ENCODE measurements around the gene LHFPL6. TPM values are rescaled to one million over a fixed set of nuclear protein-coding genes. Genes with fewer than 3 reads are reported as not detected.

Gene LHFPL6
- total RNA-seq, 4 donors from 2014 or later: 1.8 to 14.2 (median 9.0) TPM

- H3K27ac ChIP-seq: no peak overlapping the region
- no peak overlapping the region for H3K4me3 ChIP-seq
- no peak for TF ChIP-seq POLR2A (IDR thresholded peaks at IDR 0.05)
- TF ChIP-seq, protein P1, sequence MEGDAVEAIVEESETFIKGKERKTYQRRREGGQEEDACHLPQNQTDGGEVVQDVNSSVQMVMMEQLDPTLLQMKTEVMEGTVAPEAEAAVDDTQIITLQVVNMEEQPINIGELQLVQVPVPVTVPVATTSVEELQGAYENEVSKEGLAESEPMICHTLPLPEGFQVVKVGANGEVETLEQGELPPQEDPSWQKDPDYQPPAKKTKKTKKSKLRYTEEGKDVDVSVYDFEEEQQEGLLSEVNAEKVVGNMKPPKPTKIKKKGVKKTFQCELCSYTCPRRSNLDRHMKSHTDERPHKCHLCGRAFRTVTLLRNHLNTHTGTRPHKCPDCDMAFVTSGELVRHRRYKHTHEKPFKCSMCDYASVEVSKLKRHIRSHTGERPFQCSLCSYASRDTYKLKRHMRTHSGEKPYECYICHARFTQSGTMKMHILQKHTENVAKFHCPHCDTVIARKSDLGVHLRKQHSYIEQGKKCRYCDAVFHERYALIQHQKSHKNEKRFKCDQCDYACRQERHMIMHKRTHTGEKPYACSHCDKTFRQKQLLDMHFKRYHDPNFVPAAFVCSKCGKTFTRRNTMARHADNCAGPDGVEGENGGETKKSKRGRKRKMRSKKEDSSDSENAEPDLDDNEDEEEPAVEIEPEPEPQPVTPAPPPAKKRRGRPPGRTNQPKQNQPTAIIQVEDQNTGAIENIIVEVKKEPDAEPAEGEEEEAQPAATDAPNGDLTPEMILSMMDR (IDR thresholded peaks at IDR 0.05): no peak
- no peaks in the 10 kb centered on the region for H3K27me3 ChIP-seq
- no peaks in the 10 kb centered on the region for H3K9me3 ChIP-seq
- DNase-seq: no peak
- H3K36me3 ChIP-seq: no peaks in the 10 kb centered on the region
- no peaks in the 10 kb centered on the region for H3K4me1 ChIP-seq
These were observed 192.7 kb downstream of the LHFPL6 start for GRCh38 chr13:39410096-39410901.

DNA sequence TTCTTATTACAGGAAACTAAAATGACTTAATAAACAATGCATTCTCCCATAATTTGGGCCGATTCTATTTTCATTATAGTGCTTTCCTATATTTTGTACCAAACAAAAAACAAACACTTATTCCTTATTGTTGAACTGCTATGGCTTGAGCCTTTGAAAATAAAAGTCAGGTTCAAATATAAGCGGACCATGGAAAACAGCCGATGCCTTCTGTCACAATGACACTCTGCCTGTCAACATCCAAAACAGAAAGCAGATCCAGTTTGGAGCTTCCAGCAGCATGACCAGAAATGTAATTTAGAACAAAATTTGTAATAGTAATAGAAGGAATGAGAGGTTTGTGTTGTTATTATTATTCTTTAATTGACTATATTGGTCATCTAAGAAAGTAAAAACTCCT is 194.5 kb downstream of the LHFPL6 start:
- no peak for DNase-seq
- no peaks in the 10 kb centered on the region for H3K9me3 ChIP-seq

DNA sequence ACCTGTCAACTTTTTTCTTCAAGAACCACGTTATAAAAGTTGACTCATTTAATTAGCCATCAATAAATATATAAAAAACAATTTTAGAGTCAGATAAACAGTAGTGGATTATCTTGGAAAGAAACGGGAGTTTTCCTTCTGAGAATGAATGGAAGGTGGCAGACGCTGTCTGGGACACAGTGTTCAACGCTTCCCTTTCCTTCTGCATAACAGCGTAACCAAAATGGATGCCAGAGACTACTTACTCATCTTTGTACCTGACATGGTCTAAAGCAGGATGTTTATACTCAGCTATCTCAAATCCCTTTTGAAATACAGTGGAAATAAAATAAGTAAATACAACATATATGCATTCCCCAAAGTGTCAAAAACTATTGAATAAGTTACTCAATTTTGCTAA is 195.2 kb downstream of the LHFPL6 start:
- Histone ChIP-seq H3K9me3 (no peaks in the 10 kb centered on the region), H3K27me3 (no peaks in the 10 kb centered on the region), H3K36me3 (no peaks in the 10 kb centered on the region), H3K4me3 (no peak overlapping the region), H3K4me1 (no peaks in the 10 kb centered on the region), H3K27ac (no peak overlapping the region)
- no peak for TF ChIP-seq POLR2A (IDR thresholded peaks at IDR 0.05)
- TF ChIP-seq, protein P1 (IDR thresholded peaks at IDR 0.05): no peak
- no peak for DNase-seq

More for the DNA sequence above, 194.5 kb downstream of the LHFPL6 start:
- no peaks in the 10 kb centered on the region for H3K36me3 ChIP-seq
- H3K27ac ChIP-seq: no peak overlapping the region
- no peaks in the 10 kb centered on the region for H3K27me3 ChIP-seq
- no peaks in the 10 kb centered on the region for H3K4me1 ChIP-seq
- TF ChIP-seq POLR2A (IDR thresholded peaks at IDR 0.05): no peak
- TF ChIP-seq, protein P1 (IDR thresholded peaks at IDR 0.05): no peak
- no peak overlapping the region for H3K4me3 ChIP-seq

GRCh38 chr13:39407138-39407537 is 195.9 kb downstream of the LHFPL6 start:
- Histone ChIP-seq H3K27ac (no peak overlapping the region), H3K36me3 (no peaks in the 10 kb centered on the region), H3K4me1 (no peaks in the 10 kb centered on the region), H3K9me3 (no peaks in the 10 kb centered on the region), H3K27me3 (no peaks in the 10 kb centered on the region), H3K4me3 (no peak overlapping the region)
- TF ChIP-seq, protein P1 (IDR thresholded peaks at IDR 0.05): no peak
- TF ChIP-seq POLR2A (IDR thresholded peaks at IDR 0.05): no peak
- no peak for DNase-seq

- Histone ChIP-seq H3K4me3 (no peak overlapping the region), H3K9me3 (no peaks in the 10 kb centered on the region), H3K4me1 (no peaks in the 10 kb centered on the region), H3K36me3 (no peaks in the 10 kb centered on the region), H3K27ac (no peak overlapping the region), H3K27me3 (no peaks in the 10 kb centered on the region)
- no peak for TF ChIP-seq POLR2A (IDR thresholded peaks at IDR 0.05)
- TF ChIP-seq, protein P1 (IDR thresholded peaks at IDR 0.05): no peak
- DNase-seq: no peak
These were observed 196.3 kb downstream of the LHFPL6 start for GRCh38 chr13:39406688-39407087.

Measured in Peyer's patch (tissue), 4 donors.